ENCODE results near the gene C20orf141.
"Not testable (repeated sequence)": the region's sequence is repeated elsewhere in the genome, so short reads cannot be mapped to it uniquely, and the experiment has no call there.

The C20orf141 gene, protein sequence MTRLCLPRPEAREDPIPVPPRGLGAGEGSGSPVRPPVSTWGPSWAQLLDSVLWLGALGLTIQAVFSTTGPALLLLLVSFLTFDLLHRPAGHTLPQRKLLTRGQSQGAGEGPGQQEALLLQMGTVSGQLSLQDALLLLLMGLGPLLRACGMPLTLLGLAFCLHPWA

DNA sequence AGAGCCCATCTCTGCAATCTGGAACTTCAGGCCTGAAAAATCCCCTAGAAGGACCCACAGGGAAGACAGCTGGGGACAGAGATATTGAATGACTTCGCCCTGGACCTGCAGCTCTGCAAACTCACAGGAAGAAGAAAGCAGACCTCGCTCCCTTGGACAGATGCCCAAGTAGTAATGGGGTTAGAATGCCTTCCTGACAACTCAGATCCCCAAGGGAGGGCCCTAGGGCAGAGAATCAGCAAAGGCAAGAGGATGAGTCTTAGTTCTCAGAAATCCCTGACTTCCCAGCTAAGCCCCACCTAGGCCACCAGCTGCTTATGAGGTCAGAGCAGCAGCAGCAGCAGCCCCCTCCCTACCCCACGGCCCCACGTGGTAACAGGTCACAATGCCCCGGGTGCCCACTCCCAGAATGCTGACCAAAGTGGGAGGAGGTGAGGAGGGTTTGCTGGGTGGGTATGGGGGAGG is at the start of gene C20orf141:
TSS of gene C20orf141 (plus strand) at position 401 of the 465 bp plus-strand sequence. CDS start 198 bp downstream, outside the sequence.
- no peak for DNase-seq (ENCODE audit: low read depth in 1 of 2, low spot score in 1 of 2)

DNA sequence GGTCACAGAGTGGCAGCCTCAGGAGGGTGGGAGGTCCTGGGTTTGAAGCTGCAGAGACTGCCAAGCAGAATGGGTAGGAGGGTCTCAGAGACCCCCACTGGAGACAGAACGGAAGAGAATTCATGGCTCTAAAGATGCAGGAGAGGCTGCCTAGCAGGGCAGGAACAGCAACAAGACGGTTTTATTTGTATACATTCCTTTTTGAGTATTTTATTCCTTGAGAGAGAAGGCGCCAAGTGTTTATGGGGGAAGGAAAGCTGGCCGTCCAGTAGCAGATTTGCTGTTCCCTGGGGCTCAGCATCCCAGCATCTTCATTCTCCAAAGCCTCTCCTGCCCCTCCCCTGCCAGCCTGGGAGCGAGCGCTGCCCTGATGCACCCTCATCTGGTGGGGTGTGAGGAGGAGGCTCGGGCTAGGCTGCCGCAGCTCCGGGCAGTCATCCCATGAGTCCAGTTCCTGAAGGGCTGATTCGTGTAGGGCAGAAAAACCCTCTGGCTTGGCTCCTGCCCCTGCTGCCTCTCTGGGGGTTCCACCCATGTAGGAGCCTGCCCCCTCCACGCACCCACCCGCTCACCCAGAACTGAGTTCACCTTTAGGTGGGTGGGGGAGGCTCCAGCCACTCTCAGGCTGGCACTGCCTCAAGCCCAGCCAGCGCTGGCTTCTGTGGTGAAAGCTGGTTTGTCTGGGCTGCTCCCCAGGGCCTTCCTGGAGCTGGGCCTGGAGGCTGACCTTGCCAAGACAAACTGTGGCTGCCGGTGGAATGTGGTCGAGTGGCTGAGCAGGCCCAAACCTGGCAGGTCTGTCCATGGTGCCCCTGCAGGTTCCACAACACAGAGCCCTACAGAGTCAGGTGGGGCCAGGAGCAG is 46.8 kb upstream of the C20orf141 start:
- DNase-seq (ENCODE audit: low read depth in 1 of 2, low spot score in 1 of 2) = no peak

DNA sequence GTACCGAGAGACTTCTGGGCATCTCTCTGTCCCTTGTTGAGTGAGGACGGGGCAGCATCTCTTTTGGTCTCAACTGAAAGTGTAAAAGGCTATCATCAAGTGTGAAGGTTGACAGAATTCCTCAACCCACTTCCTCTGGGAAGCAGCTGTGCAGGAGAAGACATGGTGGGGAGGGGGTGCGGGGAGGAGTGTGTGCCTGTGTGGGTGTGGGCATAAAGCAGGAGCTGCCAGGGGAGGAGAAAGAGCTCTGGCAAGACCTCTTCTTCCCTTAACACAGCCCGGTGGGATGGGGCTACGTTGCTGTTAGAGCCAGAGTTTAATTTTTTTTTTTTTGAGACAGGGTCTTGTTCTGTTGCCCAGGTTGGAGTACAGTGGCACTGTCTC is 46.2 kb upstream of the C20orf141 start:
- no peak for DNase-seq (ENCODE audit: low read depth in 1 of 2, low spot score in 1 of 2)

DNA sequence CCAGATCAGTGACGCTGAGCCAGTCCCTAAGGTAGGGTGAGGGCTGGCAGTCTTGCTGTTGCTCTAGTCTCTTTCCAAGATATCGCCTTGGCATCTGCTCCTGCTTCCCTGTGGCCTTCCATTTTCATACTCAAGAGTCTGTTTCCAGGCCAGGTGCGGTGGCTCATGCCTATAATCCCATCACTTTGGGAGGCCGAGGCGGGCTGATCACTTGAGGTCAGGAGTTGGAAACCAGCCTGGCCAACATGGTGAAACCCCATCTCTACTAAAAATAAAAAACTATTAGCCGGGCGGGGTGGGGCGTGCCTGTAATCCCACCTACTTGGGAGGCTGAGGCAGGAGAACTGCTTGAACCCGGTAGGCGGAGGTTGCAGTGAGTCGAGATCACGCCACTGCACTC is 44.7 kb upstream of the C20orf141 start:
- not testable (repeated sequence) for DNase-seq (ENCODE audit: low read depth in 1 of 2, low spot score in 1 of 2)

DNA sequence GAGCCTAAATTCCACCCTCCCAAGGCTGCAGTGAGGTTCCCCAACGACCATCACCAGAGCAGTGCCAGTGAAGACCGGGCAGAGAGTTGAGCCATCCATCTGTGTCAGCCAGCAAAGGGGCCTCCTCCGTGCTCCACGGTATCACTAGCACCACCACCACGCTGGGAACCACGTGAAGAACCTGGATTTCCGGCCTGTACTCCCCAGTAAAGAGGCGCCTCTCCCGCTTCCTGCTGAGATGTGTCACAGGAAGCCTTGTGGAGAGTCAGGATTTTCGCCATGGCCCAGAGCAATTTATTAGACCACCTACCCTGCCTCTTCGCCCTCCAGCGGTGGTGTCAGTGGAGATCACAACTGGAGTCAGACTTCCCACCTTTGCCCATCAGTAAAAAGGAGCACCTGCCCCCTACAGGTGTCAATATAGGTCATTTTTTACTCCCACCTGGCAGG is 43.1 kb upstream of the C20orf141 start:
- DNase-seq (ENCODE audit: low read depth in 1 of 2, low spot score in 1 of 2) = no peak

DNA sequence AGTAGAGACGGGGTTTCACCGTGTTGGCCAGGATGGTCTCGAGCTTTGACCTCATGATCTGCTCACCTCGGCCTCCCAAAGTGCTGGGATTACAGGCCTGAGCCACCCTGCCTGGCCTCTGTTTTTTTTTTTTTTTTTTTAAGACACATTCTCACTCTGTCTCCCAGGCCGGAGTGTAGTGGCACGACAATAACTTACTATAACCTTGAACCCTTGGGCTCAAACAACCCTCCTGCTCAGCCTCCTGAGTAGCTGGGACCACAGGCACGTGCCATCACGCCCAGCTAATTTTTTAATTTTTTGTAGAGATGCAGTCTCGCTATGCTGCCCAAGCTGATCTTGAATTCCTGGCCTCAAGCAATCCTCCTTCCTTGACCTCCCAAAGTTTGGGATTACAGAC is 41.0 kb upstream of the C20orf141 start:
- DNase-seq (ENCODE audit: low read depth in 1 of 2, low spot score in 1 of 2) = no peak

DNA sequence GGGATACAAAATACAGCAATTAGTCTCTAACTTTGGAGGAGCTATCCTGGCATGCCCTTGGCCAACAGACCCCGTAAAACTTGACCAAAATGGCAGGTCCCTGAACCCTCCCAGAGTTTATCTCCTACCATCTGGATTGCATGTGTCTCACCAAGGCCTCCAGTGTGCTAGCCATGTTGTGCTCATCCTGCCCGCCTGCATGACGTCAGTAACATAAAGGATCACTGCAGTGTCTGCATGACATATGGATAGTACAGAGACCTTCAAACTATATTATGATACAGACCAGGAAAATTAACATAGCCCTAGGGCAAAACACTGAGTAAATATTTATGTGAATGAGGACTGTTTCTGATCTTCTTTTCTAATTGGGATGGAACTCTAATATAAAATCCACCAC is 39.6 kb upstream of the C20orf141 start:
- no peak for DNase-seq (ENCODE audit: low read depth in 1 of 2, low spot score in 1 of 2)

DNA sequence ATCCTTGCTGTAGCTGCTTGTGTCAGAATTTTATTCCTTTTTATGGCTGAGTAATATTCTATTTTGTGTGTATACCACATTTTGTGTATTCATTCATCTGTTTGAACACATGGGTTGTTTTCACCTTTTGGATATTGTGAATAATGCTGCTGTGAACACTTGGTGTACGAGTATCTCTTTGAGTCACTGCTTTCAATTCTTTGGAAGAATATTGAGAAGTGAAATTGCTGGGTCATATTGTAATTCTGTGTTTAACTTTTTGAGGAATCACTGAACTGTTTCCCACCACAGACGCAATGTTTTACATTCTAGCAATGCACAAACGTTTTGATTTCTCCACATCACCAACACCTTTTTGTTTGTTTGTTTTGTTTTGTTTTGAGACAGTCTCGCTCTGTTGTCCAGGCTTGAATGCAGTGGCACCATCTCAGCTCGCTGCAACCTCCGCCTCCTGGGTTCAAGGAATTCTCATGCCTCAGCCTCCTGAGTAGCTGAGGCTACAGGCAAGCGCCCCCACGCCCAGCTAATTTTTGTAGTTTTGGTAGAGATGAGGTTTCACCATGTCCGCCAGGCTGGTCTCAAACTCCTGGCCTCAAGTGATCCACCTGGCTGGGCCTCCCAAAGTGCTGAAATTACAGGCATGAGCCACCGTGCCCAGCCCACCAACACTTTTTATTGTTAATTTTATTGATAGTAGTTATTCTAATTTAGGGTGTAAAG is 36.0 kb upstream of the C20orf141 start:
- DNase-seq (ENCODE audit: low read depth in 1 of 2, low spot score in 1 of 2) = no peak

DNA sequence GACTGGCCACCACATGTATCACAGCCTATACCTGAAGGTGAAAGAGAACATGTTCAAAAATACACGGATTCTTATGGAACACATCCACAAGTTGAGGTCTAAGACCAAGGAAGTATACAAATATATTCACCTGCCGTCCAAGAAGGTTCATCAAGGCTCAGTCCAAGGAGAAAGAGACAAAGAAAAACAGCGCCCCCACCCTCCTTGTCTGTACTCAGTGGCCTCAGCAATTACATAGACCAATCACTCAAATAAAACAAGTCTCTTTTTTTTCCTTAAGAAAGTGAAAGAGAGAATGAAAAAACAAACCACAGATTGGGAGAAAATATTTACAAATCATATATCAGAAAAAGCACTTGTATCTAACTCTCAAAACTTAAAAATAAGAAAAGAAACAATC is 33.8 kb upstream of the C20orf141 start:
- DNase-seq (ENCODE audit: low read depth in 1 of 2, low spot score in 1 of 2) = no peak

DNA sequence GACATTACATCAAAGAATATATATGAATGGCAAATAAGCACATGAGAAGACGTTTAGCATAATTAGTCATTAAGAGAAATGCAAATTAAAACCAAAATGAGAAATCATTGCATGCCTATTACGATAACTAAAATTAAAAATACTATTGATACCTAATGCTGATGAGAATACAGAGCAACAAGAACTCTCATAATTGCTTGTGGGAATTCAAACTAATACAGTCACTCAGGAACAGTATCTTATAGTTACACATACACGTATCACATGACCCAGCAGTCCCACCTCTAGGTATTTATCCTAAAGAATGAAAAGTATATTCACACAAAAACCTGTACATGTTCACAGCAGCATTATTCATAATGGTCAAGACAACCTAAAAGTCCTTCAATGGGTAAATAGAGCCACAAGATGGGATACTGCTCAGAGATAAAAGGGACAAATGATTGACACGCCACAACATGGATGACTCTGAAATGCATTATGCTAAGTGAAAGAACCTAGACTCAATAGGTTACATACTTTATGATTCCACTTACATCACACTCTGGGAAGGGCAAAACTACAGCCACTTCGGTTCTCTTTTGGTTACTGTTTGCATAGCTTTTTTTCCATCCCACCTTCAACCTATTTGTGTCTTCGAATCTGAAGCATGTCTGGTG is 30.8 kb upstream of the C20orf141 start:
- no peak for DNase-seq (ENCODE audit: low read depth in 1 of 2, low spot score in 1 of 2)

DNA sequence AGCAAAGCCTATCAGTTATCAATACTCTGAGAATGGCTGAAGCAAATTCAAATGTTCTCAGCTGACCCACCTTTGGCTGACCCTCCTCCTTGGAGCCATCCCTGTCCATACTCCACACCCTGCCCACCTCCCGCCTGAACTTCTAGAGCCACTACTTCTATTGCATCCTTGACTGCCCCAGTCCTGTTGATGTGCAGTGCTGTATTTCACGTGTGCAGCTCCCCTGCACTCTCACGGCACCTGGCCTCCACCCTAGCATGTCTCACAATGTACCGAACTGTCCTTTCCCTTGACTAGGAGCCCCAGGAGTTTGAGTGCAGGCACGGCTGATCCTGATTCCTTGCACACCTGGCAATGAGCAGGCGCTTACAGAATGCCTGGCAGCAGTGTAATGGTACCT is 21.3 kb upstream of the C20orf141 start:
- DNase-seq (ENCODE audit: low read depth in 1 of 2, low spot score in 1 of 2) = no peak

DNA sequence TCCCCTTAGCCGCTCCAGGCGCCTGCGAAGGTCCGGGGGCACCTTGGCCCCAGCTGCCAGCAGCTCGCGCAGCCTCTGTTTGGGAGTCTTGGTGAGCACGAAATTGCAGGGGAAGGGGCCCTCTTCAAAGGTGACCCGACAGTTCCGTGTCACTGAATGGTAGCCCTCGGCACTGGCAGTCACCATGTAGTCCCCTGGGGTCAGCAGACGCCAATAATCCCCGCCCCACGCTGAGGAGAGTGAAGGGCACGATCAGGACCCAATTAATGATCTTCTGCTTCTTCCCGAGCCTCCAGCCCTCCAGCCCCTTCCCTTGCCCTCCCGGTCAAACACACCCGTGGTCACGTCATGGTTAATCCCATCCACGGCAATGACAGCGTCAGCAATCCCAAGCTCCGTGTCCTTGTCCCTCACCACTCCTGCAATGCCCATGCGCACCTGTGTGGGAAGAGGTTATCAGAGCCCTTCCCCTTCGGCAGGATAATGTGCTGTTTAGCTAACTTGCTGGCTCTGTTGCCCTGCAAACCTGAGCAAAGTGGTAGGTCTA is 20.5 kb upstream of the C20orf141 start:
- DNase-seq (ENCODE audit: low read depth in 1 of 2, low spot score in 1 of 2) = no peak

DNA sequence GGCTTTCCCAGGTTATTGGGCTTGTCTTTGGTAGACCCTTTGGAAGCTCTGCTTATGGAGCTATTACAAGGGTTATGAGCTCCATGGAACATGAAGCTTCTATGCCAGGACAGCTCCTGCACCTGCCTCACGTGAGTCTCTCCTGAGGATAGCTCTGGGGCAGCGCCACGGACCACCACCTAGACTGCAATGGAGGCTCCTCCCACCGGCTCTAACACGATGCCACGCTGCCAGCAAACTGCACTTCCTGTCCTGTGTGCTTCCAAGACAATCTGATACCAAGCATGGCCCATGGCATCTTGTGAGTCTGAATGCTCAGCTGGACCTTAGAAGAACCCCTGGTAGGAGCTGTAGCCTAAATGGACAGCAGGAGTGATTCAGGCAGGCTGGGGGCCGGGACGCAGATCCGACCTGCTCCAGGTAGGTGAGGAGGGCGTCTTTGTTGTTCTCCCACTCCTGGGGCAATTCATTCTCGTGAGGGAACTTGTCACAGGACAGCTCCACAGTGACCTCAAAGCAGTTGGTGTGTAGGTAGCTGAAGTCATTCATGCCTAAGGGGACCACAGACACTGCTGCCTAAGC is 19.8 kb upstream of the C20orf141 start:
- DNase-seq (ENCODE audit: low read depth in 1 of 2, low spot score in 1 of 2) = no peak

DNA sequence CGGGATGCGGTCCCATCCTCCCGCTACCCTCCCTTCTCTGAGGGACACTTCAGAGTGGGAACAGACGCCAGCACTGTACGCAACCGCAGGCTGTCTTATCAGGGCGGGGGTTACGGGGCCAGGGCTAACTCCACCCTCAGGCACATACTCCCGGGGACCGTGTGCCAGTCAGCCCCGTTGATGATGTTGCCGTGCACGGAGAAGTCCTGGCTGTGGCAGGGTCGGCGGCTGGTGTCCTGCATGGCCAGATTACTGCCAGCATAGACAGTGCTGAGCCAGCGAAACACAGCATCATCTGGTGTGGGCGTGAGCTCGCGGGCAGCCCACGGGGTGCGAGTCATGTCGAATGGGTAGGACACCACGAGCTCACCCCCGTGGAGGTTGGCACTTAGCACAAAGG is 19.3 kb upstream of the C20orf141 start:
- no peak for DNase-seq (ENCODE audit: low read depth in 1 of 2, low spot score in 1 of 2)

DNA sequence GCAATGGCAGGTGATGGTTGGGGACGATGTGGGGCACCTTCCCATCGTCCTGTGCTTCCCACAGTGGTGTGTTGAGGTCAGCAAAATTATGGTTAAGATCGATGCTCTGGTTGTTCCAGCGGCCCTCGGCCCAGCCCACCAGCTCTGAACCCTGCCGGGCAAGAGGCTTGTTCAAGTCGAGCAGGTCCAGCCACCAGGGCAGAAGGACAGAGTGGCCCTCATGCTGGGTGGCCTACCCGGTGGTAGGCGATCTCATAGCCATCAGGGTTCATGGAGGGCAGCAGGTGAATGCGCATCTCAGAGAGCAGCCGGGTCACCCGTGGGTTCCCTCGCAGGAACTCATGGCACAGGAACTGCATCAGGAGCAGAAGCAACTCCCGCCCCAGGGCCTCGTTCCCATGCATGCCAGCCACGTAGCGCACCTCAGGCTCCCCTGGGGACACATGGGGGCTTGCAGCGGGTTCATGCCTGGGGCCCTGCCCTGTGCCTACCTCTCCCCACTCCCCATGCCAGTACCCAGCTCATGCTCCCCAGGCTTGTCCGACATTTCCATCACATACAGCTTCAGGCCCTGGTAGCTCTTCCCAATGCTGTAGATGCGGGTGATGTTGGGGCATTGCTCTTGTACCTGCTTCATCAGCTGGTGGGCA is 18.7 kb upstream of the C20orf141 start:
- DNase-seq (ENCODE audit: low read depth in 1 of 2, low spot score in 1 of 2) = no peak

DNA sequence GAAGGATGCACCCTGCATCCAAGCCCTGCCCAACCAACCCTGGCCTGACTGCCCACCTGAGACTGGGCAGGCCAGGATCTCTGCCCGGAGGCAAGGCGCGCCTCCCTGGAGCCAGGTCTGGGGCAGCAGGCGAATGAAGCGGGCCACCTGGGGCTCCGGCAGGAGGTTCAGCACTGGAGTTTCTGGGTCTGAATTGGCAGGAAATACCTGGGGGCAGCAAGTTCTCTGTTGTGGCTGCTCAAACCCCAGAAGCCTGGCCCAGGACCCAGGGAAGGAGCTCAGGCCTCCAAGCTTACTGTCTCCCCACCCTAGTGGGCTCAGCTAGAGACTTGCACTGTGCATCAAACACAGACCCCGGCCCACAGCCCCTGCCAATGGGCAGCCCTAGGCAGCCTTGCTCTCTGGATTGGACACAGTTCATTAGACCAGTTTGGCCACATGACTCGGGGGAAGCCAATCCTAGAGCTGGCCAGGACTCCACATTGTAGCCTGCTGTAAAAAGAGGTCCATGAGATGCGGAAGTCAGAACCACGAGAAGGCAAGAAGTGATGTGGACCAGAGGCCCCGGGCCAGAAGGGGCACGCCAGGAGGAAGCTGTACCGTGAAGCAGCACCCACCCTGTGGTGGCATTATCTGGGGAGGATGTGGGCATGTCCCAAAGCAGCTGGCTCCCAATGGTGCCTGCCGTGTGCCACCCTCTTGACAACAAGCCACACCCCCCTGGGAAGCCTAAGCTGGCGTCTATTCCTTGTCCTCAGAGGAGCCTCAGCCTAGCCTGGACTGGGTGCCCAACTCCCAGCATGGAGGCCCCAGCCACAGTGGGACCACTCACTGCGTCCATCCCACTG is 17.4 kb upstream of the C20orf141 start:
- DNase-seq (ENCODE audit: low read depth in 1 of 2, low spot score in 1 of 2) = no peak

DNA sequence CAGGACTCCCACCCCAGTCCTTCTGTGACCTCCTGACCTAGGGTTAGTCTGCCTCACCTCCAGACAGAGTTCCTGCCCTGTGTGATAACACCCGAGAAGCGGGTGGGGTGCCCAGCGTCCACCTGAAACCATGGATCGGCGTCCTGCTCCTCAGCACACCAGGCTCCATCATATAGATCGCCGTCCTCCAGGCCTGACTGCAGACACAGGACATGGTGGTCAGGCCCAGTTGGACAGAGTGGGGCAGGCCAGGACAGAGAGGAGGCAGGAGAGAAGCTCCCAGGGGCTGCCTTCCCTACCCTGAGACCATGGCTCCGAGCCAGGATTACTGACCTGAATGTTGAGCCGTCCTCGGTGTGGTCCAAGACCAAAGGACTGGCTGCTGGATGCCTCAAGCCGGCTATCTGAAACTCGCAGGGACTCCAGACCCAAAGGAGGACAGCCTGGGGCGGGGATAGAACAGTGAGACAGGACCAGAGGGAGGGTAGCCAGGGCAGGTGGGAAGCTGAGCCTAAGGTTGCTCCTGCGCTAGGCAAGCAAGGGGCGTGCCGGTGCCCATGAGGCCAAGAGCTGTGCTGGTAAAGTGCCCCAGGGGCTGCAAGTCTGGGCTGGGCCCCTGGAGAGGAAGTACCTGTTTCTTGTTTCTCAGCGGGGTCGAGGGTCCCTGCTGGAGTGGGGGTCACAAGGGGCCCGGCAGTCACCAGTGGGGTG is 16.5 kb upstream of the C20orf141 start:
- no peak for DNase-seq (ENCODE audit: low read depth in 1 of 2, low spot score in 1 of 2)

DNA sequence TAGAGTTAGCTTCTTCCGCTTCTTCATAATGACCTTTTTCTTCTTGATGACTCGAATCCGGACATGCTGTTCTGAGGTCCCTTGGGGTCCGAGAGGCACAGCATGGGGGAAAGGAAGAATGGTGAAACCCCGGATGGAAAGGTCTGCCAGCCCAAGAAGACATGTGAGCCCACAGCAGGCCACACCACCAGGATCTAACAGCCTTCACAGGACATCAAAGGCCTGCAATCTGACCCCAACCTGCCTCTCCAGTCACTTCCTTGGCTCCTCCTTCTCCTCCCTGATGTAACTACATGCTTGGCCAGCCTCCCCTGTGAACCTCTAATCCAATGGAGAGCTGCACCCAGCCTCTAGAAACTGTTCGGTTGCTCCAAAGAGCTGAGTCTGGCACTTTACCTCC is 16.0 kb upstream of the C20orf141 start:
- no peak for DNase-seq (ENCODE audit: low read depth in 1 of 2, low spot score in 1 of 2)

DNA sequence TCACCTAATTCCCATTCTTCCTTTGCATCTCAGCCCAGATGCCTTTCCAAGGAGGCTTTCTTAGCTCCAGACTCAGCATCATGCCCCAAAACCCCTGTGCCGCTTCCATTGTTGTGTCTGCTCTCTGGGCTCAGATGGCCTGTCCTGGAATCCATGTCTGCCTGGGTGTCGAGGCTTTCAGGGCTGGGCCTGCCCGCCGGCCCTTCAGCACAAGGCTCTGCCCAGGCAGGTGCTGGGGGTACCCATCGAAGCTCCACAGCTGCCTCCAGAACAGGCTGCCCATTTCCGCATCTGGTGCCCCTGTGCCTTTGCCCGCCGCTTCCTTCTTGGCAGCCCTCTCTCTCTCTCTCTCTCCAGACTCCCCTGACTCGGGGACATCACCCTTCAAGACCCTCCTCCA is 15.5 kb upstream of the C20orf141 start:
- DNase-seq (ENCODE audit: low read depth in 1 of 2, low spot score in 1 of 2) = no peak
